Thyroid gland (tissue), 4 donors: ENCODE data around the gene PIK3CD.

Experiments used
- POLR2A ChIP-seq, 2 donors: fragments of 450-650 bp; IDR thresholded peaks; one replicate each; pipeline ENCODE4 v1.6.1; 2017; ENCODE audit warnings: antibody characterized with exemption in 2 of 2, mild to moderate bottlenecking in 2 of 2, moderate library complexity in 1 of 2
- TF ChIP-seq, protein P1 (sequence below), 6 experiments: fragments of 200-600 bp in 3 of 6; fragments of 450-650 bp in 3 of 6; sonication (generic) in 3 of 6; IDR thresholded peaks; one replicate each; pipeline ENCODE4 v1.5.1; 2016 to 2019; ENCODE audit warnings: antibody characterized with exemption in 6 of 6, mild to moderate bottlenecking in 2 of 6, inconsistent platforms in 1 of 6, moderate library complexity in 1 of 6

DNA sequence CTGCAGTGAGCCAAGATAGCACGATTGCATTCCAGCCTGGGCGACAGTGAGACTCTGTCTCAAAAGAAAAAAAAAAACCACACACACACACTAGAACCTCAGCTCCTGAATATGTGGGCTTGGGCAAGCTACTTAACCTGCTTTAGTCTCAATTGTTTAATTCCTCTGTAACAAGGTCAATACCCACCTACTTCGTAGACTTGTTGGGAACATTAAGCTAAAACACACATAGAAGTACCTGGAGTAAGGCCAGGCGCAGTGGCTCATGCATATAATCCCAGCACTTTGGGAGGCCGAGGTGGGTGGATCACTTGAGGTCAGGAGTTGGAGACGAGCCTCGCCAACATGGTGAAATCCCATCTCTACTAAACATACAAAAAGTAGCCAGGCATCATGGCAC is 95.1 kb downstream of the PIK3CD start:
- TF ChIP-seq, protein P1, sequence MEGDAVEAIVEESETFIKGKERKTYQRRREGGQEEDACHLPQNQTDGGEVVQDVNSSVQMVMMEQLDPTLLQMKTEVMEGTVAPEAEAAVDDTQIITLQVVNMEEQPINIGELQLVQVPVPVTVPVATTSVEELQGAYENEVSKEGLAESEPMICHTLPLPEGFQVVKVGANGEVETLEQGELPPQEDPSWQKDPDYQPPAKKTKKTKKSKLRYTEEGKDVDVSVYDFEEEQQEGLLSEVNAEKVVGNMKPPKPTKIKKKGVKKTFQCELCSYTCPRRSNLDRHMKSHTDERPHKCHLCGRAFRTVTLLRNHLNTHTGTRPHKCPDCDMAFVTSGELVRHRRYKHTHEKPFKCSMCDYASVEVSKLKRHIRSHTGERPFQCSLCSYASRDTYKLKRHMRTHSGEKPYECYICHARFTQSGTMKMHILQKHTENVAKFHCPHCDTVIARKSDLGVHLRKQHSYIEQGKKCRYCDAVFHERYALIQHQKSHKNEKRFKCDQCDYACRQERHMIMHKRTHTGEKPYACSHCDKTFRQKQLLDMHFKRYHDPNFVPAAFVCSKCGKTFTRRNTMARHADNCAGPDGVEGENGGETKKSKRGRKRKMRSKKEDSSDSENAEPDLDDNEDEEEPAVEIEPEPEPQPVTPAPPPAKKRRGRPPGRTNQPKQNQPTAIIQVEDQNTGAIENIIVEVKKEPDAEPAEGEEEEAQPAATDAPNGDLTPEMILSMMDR (IDR thresholded peaks at IDR 0.05) = no peak
- no peak for TF ChIP-seq POLR2A (IDR thresholded peaks at IDR 0.05)
